Brain microvascular endothelial cell (primary cell): ENCODE measurements around the gene FN3KRP.
A peak's percentile ranks its signal among the peaks of the same experiment; 100 is the strongest.

Source experiments
- DNase-seq: peaks from one replicate; pipeline ENCODE4 v3.0.0-alpha.2; 2020
- H3K27ac ChIP-seq: fragments of 250-450 bp; sonication (Bioruptor Pico); 2 replicates; pipeline ENCODE4 v1.5.1; 2020; ENCODE audit warnings: mild to moderate bottlenecking, moderate library complexity
- H3K27me3 ChIP-seq: fragments of 250-450 bp; sonication (Bioruptor Pico); replicated peaks from 2 replicates; pipeline ENCODE4 v1.5.1; 2020; ENCODE audit warnings: mild to moderate bottlenecking
- H3K36me3 ChIP-seq: fragments of 250-450 bp; sonication (Bioruptor Pico); replicated peaks from 2 replicates; pipeline ENCODE4 v1.5.1; 2020; ENCODE audit warnings: mild to moderate bottlenecking
- H3K4me3 ChIP-seq: 2 replicates; pipeline ENCODE4 v1.5.1; 2011; ENCODE audit warnings: low read depth, mild to moderate bottlenecking, control low read depth, low read length, moderate library complexity
- in situ Hi-C: cut with HindIII; loops from 2 replicates; pipeline ENCODE4 v1.10.0; 2017; ENCODE audit warnings: low sequenced_read_pairs, low pct_ligation_motif_present
- TF ChIP-seq, protein P1 (sequence below): IDR thresholded peaks from 2 replicates; pipeline ENCODE4 v1.5.1; 2011; ENCODE audit warnings: low read depth, mild to moderate bottlenecking, moderate library complexity, low read length, control low read depth, inconsistent platforms; ENCODE audit errors: missing control alignments

The FN3KRP gene

DNA sequence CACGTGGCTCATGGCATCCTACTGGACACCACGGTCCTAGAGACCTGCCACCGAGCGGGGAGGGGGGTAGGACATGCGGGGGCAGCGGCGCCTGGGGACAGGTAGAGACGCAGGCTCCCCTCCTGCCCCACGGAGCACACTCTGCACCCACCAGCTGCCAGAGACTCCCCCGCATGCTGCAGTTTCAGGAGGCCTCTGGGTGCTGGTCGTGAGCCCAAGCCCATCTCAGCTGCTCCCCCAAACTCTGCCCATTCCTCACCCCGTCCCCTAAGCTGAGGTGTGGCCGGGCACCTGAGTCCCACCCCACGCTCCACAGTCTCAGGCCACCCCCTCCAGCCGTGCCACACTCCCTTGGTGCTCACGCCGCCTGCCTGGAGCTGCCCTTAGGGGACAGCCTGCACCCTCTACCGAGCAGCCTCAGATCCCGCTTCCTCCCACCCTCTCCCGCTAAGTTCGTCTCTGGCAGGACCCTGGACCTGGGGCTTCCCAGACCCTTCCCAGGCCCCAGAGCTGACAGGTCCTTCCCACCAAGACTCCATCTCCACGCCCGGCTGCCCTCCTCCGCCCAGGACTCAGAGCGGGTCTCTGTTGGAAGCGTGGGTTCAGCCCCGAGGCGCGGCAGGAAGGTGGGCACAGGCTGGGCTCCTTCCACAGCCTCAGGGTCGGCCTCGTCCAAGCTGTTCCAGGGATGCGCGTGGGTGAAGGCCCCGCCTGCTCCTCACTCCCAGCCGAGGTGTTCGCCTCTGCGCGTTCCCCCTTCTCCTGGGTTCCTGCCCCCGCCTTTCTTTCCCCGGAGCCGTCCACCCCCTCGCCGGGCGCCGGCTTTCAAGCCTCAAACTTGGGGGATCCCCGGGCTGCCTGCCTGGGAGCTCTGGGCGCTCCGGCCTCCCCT lies 19.3 kb upstream of the FN3KRP start:
- H3K36me3 ChIP-seq, result no peaks in the 10 kb centered on the region
- H3K27me3 ChIP-seq, result no peaks in the 10 kb centered on the region
- no peak for DNase-seq
- in situ Hi-C loops, result no loop called here
- no peak overlapping the region for H3K27ac ChIP-seq
- H3K4me3 ChIP-seq, result peak overlapping the region; percentile 67
- TF ChIP-seq, protein P1, sequence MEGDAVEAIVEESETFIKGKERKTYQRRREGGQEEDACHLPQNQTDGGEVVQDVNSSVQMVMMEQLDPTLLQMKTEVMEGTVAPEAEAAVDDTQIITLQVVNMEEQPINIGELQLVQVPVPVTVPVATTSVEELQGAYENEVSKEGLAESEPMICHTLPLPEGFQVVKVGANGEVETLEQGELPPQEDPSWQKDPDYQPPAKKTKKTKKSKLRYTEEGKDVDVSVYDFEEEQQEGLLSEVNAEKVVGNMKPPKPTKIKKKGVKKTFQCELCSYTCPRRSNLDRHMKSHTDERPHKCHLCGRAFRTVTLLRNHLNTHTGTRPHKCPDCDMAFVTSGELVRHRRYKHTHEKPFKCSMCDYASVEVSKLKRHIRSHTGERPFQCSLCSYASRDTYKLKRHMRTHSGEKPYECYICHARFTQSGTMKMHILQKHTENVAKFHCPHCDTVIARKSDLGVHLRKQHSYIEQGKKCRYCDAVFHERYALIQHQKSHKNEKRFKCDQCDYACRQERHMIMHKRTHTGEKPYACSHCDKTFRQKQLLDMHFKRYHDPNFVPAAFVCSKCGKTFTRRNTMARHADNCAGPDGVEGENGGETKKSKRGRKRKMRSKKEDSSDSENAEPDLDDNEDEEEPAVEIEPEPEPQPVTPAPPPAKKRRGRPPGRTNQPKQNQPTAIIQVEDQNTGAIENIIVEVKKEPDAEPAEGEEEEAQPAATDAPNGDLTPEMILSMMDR, result no peak

DNA sequence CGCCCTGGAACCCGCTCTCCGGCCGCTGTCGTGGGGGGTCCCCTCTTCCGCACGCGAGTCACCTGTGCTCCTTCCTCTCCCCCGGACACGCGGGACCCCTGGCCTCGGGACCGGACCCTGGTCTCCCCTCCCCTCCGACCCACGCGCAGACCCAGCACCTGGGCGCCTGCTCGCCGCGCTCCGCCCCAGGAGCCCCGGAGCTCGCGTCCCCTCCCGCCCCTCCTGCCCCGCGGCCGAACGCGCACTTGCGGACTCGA lies 18.8 kb upstream of the FN3KRP start:
- peak overlapping the region; percentile 67 for H3K4me3 ChIP-seq
- H3K27me3 ChIP-seq, result no peaks in the 10 kb centered on the region
- no peak overlapping the region for H3K27ac ChIP-seq
- no peak for DNase-seq
- in situ Hi-C loops, result no loop called here
- no peaks in the 10 kb centered on the region for H3K36me3 ChIP-seq
- TF ChIP-seq, protein P1, result no peak

DNA sequence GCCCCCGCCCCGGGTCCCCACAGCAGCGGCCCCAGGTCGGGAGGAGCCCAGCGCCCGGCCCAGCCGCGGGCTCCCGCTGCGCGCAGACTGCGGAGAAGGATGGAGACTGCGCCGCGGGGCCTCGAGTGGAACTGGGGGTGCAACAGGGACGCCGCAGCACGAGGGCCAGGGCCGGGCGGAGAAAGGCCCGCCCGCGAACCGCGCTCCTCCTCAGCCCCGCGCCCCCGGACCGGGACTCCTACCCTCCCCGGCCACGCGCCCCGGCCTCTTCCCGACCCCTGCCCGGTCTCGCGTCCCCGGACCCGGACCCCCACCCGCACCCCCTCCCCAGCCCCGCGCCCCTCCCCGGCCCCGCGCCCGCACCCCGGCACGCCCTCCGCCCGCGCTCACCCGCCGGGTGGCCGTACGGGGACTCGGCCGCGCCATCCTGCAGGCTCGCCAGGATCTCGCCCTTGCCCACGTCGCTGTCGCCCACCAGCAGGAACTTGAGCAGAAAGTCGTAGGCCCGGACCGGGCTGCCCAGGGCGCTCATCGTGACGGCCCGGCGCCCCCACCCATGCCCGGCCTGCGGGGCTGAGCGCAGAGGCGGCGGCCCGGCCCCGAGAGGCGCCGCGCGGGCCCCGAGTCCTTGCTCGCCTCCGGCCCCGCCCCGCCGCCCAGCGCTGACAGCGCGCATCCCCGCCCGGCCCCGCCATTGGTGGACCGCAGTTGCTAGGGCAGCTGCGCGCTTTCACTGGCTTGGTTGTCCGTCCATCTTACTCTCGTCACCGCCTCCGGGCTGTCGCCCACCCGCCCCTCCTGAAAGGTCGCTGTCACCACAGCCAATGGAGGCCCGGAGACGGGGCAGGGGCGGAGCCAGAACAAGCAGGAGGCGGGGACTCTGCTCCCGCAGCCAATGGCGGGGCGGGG lies 18.2 kb upstream of the FN3KRP start, which contains the start of gene RAB40B:
Gene RAB40B (minus strand): TSS at position 634 of the 909 bp plus-strand sequence. CDS start 102 bp downstream, at position 532.
- in situ Hi-C loops, result no loop called here
- TF ChIP-seq, protein P1, result no peak
- H3K27me3 ChIP-seq, result no peaks in the 10 kb centered on the region
- H3K36me3 ChIP-seq, result no peaks in the 10 kb centered on the region
- DNase-seq, result peak; percentile 99
- no peak within 1 kb of the TSS for H3K27ac ChIP-seq
- peak within 1 kb of the TSS; percentile 67 for H3K4me3 ChIP-seq

DNA sequence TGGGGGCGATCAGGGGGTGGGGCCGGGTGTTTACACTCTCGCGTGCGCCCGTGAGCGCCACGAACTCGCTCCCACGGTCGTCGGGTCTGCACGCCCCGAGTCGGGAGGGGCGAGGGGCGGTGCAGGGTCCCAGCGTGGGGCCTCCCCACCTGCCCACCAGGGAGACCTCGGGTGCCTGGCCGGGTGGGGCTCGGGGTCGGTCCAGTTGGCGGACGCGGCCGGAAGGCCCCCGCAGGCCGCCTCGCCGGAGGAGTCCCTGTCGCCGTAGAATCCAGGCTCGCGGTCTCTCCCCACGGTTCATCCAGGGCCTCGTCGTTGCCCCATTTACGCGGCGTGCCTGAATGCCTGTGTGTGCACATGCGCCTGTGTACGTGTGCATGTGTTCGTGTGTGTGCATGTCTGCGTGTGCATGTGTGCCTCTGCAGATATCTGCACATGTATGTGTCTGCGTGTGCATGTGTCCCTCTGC lies 17.5 kb upstream of the FN3KRP start:
- Histone ChIP-seq H3K27ac (no peak overlapping the region), H3K36me3 (no peaks in the 10 kb centered on the region), H3K27me3 (no peaks in the 10 kb centered on the region), H3K4me3 (peak overlapping the region; percentile 63)
- no peak for DNase-seq
- in situ Hi-C loops, result no loop called here
- TF ChIP-seq, protein P1, result no peak

DNA sequence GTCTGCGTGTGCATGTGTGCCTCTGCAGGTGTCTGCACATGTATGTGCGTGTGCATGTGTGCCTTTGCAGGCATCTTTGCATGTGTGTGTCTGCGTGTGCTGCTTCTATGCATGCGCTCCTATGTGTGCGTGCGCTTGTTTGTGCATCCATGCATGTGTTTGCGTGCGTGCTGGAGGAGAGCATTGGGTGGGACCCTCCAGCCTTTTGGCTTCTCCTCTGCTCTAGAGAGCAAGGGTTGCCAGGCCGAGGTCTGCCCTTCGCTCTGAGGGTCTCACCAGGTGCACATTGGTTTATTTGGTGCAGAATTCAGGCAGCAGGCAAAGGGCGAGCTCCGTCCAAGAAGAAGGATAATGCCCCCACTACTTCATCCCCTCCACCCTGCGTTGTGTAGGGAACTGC lies 17.0 kb upstream of the FN3KRP start:
- Histone ChIP-seq H3K27me3 (no peaks in the 10 kb centered on the region), H3K36me3 (no peaks in the 10 kb centered on the region), H3K27ac (no peak overlapping the region), H3K4me3 (no peak overlapping the region)
- in situ Hi-C loops, result no loop called here
- TF ChIP-seq, protein P1, result no peak
- DNase-seq, result no peak
